HG03039 (cell line): Measurements from ENCODE around the gene CROT.
A peak's percentile ranks its signal among the peaks of the same experiment; 100 is the strongest.

Source experiments
- ATAC-seq: cut with Tn5 transposase; IDR thresholded peaks from one replicate; pipeline ENCODE4 v1.9.1; 2021; ENCODE audit warnings: mild to moderate bottlenecking, moderate library complexity; ENCODE audit not compliant: unreplicated experiment

The CROT gene

GRCh38 chr7:87413951-87414793 is 68.7 kb downstream of the CROT start:
- no peak for ATAC-seq

- ATAC-seq: no peak
Measured at GRCh38 chr7:87414794-87415188, 69.3 kb downstream of the CROT start.

GRCh38 chr7:87416682-87417587 is 71.5 kb downstream of the CROT start:
- ATAC-seq: peak; percentile 59

GRCh38 chr7:87420173-87420572 is 74.7 kb downstream of the CROT start:
- ATAC-seq: no peak

- no peak for ATAC-seq
Measured at GRCh38 chr7:87424075-87424474, 78.6 kb downstream of the CROT start.

- peak; percentile 79 for ATAC-seq
Measured at GRCh38 chr7:87426160-87426559, 80.7 kb downstream of the CROT start.

GRCh38 chr7:87427288-87427687 is 81.8 kb downstream of the CROT start:
- no peak for ATAC-seq

- ATAC-seq: no peak
Measured at GRCh38 chr7:87432536-87432935, 87.1 kb downstream of the CROT start.

- ATAC-seq: no peak
Measured at GRCh38 chr7:87435546-87435945, 90.1 kb downstream of the CROT start.

- peak; percentile 83 for ATAC-seq
Measured at GRCh38 chr7:87445897-87446296, 100.4 kb downstream of the CROT start.

GRCh38 chr7:87447116-87447635 is 101.7 kb downstream of the CROT start:
- ATAC-seq: no peak

GRCh38 chr7:87448388-87448787 is 102.9 kb downstream of the CROT start:
- no peak for ATAC-seq
